GM19328 (cell line): ENCODE measurements around the gene AXL.

ENCODE experiments used
- ATAC-seq: cut with Tn5 transposase; IDR thresholded peaks from one replicate; pipeline ENCODE4 v1.9.1; 2021; ENCODE audit warnings: mild to moderate bottlenecking, moderate library complexity; ENCODE audit not compliant: unreplicated experiment

Gene AXL

DNA sequence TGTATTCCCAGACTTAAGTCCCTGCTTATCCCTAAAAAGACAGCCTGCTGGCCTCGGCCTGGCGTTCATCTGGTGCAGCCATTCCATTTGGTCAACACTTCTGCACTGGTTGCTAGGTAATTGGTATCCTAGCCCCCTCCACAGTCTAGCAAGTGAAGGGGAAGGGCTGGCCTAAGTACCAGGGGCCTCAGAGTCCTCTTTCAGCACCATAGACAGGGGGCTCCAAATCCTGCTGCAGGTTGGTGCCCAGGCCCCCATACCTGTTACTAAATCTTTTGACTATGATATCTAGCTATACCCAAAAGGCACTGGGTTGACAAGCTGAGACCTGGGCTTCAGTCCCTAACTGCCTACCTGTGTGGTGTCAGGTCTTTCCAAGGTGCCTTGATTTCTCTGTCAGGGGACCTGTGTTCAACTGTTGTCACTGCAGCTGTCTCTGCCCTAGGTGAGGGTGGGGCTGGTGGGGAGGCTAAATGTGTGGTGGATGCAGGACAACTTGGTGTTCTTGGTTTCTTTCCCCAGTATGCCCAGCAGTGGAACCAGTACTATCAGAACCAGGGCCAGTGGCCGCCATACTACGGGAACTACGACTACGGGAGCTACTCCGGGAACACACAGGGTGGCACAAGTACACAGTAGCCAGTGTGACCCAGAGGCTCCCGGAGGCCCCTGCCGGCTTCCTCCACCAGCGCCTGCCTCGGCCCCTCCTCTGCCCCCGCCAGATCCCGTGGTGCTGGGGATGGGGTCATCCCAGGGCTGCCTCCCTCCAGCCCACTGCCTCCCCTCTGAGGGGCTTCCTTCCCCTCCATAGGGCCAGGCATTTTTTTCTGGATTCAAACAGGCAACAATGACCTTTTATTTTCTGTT, 87.1 kb downstream of the AXL start:
- ATAC-seq, result no peak

DNA sequence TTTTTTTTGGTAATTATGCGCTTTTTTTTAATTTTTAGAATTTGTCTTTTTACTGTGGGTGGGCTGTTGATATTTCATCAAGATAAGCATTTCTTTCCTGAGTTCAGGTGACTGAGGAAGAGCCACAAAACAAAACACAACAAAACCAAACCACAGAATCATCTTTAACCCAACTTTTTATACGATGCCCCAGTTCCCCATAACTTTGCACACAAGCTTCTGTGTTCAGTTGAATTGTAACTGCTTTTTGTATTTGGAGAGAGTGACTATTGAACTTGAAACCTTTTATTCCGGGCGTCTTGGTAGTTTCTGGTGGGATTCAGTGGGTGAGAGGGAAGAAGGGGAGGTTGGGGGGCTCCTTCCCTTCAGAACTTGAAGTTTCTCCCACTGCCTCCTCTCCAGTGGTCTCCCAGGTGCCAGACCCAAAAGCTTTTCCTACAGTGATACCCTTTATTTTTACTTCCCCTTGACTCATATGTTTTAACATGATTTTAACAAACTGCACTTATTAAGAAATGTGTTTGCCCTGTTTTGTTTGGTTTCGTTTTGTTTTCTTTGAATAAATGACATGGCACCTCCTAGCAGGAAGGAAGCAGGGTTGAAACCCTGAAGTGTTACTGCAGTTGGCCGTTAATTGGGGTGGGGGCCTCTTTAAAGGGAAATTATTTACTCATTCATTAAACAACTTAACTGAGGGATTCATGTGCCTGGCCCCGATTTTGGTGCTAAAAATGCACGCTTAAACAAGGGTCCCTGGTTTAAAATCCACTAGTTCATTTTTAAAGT, 88.3 kb downstream of the AXL start:
- no peak for ATAC-seq

DNA sequence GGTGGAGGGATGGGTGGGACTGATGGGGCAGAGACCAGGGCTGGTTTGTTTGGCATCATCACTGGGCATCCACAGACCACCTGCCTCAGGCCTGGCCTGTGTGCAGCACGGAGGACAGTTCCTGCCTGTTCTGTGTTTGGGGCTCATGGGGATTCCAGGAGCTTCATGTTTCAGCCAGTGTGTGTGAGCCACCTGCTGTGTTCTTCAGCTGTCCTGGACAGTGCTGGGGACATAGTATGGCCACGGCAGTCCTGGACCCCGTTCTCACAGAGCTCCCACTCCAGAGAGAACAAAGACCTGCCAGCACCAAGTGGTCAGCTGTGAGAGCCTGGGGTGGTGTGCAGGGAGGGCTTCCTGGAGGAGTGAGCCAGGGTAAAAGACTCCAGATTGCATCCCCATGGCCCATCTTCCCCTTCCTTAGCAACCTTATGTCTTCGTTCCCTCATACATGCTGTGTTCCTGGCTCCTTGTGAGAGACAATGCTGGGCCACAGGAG, 89.0 kb downstream of the AXL start:
- no peak for ATAC-seq

DNA sequence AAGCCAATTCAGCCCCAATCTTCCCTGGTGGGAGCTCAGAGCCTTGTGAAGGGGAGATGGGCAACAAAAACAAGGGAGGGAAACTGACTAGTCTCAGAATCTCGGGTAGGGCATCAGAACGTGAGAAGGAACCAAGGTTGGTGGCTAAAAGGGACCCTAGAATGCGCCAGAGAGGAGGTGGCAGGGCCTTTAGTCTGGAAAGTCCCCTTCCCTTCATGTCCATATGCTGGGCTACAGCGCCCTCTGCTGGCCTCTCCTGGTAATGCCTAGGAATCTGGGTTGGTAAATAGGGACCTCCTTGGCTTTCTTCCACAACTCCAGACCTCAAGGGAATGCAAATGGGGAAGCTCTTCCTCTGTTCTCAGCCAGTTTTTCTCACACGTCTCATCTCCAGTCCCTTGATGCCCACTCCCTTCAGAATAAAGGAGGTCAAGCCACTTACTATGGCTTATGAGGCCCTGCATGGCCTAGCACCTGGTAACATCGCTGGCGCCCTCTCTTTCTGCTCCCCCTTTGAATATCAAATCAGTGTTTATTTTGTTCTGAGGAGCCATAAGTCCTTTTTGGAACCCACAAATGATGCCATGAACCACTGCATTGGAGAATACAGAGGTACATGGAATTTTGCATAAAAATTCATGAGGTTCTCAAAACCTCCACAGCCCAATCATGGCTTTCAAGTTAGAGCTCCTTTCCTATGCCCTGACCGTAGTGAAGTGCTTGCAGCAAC, 89.6 kb downstream of the AXL start:
- no peak for ATAC-seq

DNA sequence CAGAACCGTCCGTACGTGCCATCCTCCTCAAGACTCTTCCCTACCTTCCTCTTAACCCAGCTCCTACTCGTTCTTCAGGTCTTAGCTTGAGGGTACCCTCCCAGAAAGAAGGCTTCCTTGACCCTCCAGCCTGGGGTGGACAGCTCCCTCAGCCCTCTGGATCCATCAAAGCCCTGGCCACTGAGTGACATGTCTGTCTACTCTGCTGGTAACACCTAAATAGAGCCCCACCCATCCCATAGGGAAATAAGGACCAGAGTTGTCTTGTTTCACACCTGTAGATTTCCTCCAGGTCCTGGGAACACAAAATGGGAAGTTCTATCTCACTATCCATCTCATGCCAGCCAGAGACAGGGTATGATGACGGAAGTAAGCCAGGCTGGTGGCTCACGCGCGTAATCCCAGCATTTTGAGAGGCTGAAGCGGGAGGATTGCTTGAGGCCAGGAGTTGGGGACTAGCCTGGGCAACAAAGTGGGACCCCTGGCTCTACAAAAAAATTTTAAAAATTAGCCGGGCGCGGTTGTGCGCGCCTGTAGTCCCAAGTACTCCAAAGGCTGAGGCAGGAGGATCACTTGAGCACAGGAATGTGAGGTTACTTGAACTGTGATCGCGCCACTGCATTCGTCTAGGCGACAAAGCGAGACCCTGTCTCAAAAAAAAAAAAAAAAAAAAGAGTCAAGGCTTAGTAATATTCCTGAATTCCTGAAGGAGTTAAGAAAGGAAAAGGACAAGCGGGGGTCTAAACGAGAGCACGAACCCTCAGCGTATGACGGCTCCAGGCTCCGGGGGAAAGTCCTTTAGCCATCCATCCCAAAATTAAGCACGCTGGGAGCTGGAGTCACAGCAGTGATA, 90.4 kb downstream of the AXL start:
- ATAC-seq, result no peak

DNA sequence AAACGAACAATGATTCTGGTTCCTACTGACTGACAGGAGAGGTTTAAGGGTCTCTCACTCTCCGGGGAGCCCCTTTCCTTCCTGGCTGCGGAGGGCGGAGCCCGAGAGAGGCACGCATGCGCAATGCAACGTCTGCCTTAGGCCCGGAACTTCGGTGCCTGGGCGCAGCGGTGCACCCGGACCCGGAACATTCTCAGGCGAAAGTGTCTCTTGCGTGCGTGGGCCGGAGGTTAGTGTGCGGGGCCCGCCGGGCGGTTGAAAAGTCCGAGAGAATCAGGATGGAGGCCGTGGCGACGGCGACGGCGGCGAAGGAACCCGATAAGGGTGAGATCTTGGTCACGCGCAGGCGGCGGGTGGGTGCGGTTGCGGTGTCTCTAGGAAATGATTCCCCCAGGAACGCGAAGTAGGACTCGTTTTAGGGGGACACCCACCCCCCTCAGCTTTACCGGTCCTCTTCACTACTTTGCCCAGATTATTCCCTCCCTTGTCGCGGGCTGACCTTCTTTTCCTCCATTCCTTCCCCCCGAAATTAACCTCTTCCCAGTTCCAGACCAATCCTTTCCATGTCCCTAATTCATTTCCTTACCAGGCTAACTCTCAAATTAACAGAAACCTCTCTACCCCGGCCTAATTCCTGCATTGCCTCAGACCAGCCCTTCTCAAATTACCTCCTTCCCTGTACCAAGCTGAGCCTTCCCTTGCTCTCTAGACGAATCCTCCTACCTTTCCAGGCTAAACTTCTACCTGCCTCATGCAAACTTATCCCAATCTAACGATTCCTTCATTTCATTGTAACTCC, 91.2 kb downstream of the AXL start, which contains the start of gene CCDC97:
TSS of gene CCDC97 (plus strand) at position 140 of the 799 bp plus-strand sequence. CDS start at position 279, 139 bp downstream.
- peak; percentile 66 for ATAC-seq

DNA sequence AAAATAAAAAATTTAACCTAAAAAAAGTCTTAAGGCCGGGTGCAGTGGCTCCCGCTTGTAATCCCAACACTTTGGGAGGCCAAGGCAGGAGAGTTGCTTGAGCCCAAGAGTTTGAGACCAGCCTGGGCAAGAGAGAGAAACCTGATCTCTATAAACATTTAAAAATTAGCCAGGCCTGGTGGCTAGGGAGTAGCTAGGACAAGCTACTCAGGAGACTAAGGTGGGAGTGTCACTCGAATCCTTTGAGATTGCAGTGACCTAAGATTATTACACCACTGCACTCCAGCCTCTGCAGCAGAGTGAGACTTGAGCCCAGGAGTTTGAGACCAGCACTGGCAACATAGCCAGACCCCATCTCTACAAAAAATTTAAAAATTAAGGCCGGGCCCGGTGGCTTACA, 92.0 kb downstream of the AXL start:
- no peak for ATAC-seq
